DMS153 (cell line): ENCODE data around the gene ELL.

Experiments used
- DNase-seq: peaks from one replicate; lab custom pipeline; 2025; lab: John Stamatoyannopoulos, UW

ELL gene

GRCh38 chr19:18445262-18445948 is 76.5 kb downstream of the ELL start:
- DNase-seq: no peak

GRCh38 chr19:18444513-18444912 is 77.4 kb downstream of the ELL start:
- DNase-seq: no peak

- DNase-seq: no peak
Measured at GRCh38 chr19:18443831-18444230, 78.0 kb downstream of the ELL start.

GRCh38 chr19:18443406-18443805 is 78.5 kb downstream of the ELL start:
- DNase-seq: no peak

GRCh38 chr19:18442941-18443340 is 78.9 kb downstream of the ELL start:
- DNase-seq: no peak

GRCh38 chr19:18441804-18442788 is 79.8 kb downstream of the ELL start:
- DNase-seq: no peak

- no peak for DNase-seq
Measured at GRCh38 chr19:18440936-18441803, 80.7 kb downstream of the ELL start.

- no peak for DNase-seq
Measured at GRCh38 chr19:18440415-18440877, 81.4 kb downstream of the ELL start.

- no peak for DNase-seq
Measured at GRCh38 chr19:18439910-18440237, 82.0 kb downstream of the ELL start.

GRCh38 chr19:18439025-18439909 is 82.6 kb downstream of the ELL start:
- no peak for DNase-seq

- no peak for DNase-seq
Measured at GRCh38 chr19:18438331-18439024, 83.4 kb downstream of the ELL start.

- no peak for DNase-seq
Measured at GRCh38 chr19:18437491-18438330, 84.2 kb downstream of the ELL start, which contains the start of gene ISYNA1. TSS of gene ISYNA1 (minus strand) at chr19:18438133. CDS start at chr19:18437979, 154 bp downstream.

- DNase-seq: peak; percentile 60
Measured at GRCh38 chr19:18436671-18437490, 85.0 kb downstream of the ELL start.

GRCh38 chr19:18435842-18436670 is 85.8 kb downstream of the ELL start:
- DNase-seq: no peak

GRCh38 chr19:18435178-18435841 is 86.6 kb downstream of the ELL start:
- no peak for DNase-seq

- DNase-seq: no peak
Measured at GRCh38 chr19:18434411-18435175, 87.3 kb downstream of the ELL start.
